ENCODE measurements around the gene BICDL1. TPM values are rescaled to one million over a fixed set of nuclear protein-coding genes. Genes with fewer than 3 reads are reported as not detected.

The BICDL1 gene
- total RNA-seq, 1 donor from 2014 or later = 2.8 TPM

- no peak overlapping the region for H3K27ac Mint-ChIP-seq (ENCODE audit: unreplicated experiment)
- TF ChIP-seq CTCF (IDR thresholded peaks at IDR 0.05; ENCODE audit: unreplicated experiment) = no peak
- H3K4me1 Mint-ChIP-seq (ENCODE audit: unreplicated experiment) = peaks cover under 1% of the 10 kb centered on the region
- peaks cover 15% of the 10 kb centered on the region for H3K27me3 Mint-ChIP-seq (ENCODE audit: unreplicated experiment)
- H3K36me3 Mint-ChIP-seq (ENCODE audit: low read depth, unreplicated experiment) = peaks cover 25% of the 10 kb centered on the region
- H3K9me3 Mint-ChIP-seq (ENCODE audit: unreplicated experiment) = no peaks in the 10 kb centered on the region
- H3K4me3 Mint-ChIP-seq (ENCODE audit: unreplicated experiment) = no peak overlapping the region
- DNase-seq (ENCODE audit: low spot score) = no peak
Measured at GRCh38 chr12:120132054-120132836, 143.2 kb downstream of the BICDL1 start.

- TF ChIP-seq CTCF (IDR thresholded peaks at IDR 0.05; ENCODE audit: unreplicated experiment) = no peak
- Mint-ChIP-seq H3K27me3 (ENCODE audit: unreplicated experiment) (peaks cover 11% of the 10 kb centered on the region), H3K4me3 (ENCODE audit: unreplicated experiment) (no peak overlapping the region), H3K4me1 (ENCODE audit: unreplicated experiment) (no peaks in the 10 kb centered on the region), H3K9me3 (ENCODE audit: unreplicated experiment) (no peaks in the 10 kb centered on the region), H3K27ac (ENCODE audit: unreplicated experiment) (no peak overlapping the region), H3K36me3 (ENCODE audit: low read depth, unreplicated experiment) (peaks cover 29% of the 10 kb centered on the region)
- DNase-seq (ENCODE audit: low spot score) = no peak
Measured at GRCh38 chr12:120132863-120133385, 143.9 kb downstream of the BICDL1 start.

- H3K27me3 Mint-ChIP-seq (ENCODE audit: unreplicated experiment) = peaks cover 11% of the 10 kb centered on the region
- no peak overlapping the region for H3K4me3 Mint-ChIP-seq (ENCODE audit: unreplicated experiment)
- no peak overlapping the region for H3K27ac Mint-ChIP-seq (ENCODE audit: unreplicated experiment)
- peaks cover 36% of the 10 kb centered on the region for H3K36me3 Mint-ChIP-seq (ENCODE audit: low read depth, unreplicated experiment)
- H3K9me3 Mint-ChIP-seq (ENCODE audit: unreplicated experiment) = no peaks in the 10 kb centered on the region
- no peaks in the 10 kb centered on the region for H3K4me1 Mint-ChIP-seq (ENCODE audit: unreplicated experiment)
- DNase-seq (ENCODE audit: low spot score) = no peak
- TF ChIP-seq CTCF (IDR thresholded peaks at IDR 0.05; ENCODE audit: unreplicated experiment) = no peak
Measured at GRCh38 chr12:120134307-120134980, 145.4 kb downstream of the BICDL1 start.

- no peak for DNase-seq (ENCODE audit: low spot score)
- H3K4me3 Mint-ChIP-seq (ENCODE audit: unreplicated experiment) = no peak overlapping the region
- no peaks in the 10 kb centered on the region for H3K4me1 Mint-ChIP-seq (ENCODE audit: unreplicated experiment)
- peaks cover 7% of the 10 kb centered on the region for H3K27me3 Mint-ChIP-seq (ENCODE audit: unreplicated experiment)
- H3K9me3 Mint-ChIP-seq (ENCODE audit: unreplicated experiment) = no peaks in the 10 kb centered on the region
- peaks cover 44% of the 10 kb centered on the region for H3K36me3 Mint-ChIP-seq (ENCODE audit: low read depth, unreplicated experiment)
- no peak for TF ChIP-seq CTCF (IDR thresholded peaks at IDR 0.05; ENCODE audit: unreplicated experiment)
- no peak overlapping the region for H3K27ac Mint-ChIP-seq (ENCODE audit: unreplicated experiment)
Measured at GRCh38 chr12:120136093-120136770, 147.2 kb downstream of the BICDL1 start.

Measured in endothelial cell (in vitro differentiated cells).